ENCODE measurements around the gene FRAT2. TPM values are rescaled to one million over a fixed set of nuclear protein-coding genes. Genes with fewer than 3 reads are reported as not detected.

Gene FRAT2
- total RNA-seq, 1 experiment from 2014 or later, result 8.3 TPM

DNA sequence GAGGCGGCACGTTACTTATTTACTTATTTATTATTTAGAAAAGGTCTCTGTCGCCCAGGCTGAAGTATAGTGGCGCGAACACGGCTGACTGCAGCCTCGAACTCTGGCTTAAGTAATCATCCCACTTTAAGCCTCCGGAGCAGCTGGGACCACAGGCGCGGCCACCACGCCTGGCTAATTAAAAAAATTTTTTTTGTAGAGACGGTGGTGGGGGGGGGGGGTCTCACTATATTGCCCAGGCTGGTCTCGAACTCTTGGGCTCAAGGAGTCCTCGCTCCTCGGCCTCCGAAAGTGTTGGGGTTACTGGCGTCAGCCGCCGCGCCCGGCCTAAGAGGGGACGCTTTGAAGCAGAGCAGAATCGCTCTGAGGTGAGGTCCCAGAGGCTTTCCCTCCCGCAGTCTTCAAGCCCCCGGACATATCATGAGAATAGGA, 675 bp upstream of the FRAT2 start:
- peaks cover 19% of the 10 kb centered on the region for H3K79me2 ChIP-seq (ENCODE audit: low read length)
- H4K20me1 ChIP-seq (ENCODE audit: insufficient read depth, low read depth, low read length), result peaks cover 8% of the 10 kb centered on the region; the same call in 1 of the 2 replicates
- H3K9me3 ChIP-seq (ENCODE audit: low read length), result no peaks in the 10 kb centered on the region
- H3K36me3 ChIP-seq (ENCODE audit: insufficient read depth, low read length), result no peaks in the 10 kb centered on the region
- peak overlapping the region; percentile 80 for H3K9ac ChIP-seq (ENCODE audit: low read length)
- no peaks in the 10 kb centered on the region for H3K27me3 ChIP-seq (ENCODE audit: low read length)
- no peak overlapping the region for H2AFZ ChIP-seq (ENCODE audit: low read length)
- DNase-seq, result no peak
- no peaks in the 10 kb centered on the region for H3K9me2 ChIP-seq (replicated peaks; ENCODE audit: insufficient read depth, low read length)
- no peak overlapping the region for H3K27ac ChIP-seq (ENCODE audit: low read length)
- H3K4me3 ChIP-seq (ENCODE audit: low read length), result peak overlapping the region; percentile 69; the same call in 1 of the 2 replicates
- H3K4me1 ChIP-seq (ENCODE audit: low read length), result peaks cover 31% of the 10 kb centered on the region
- peak overlapping the region; percentile 78 for H3K4me2 ChIP-seq (ENCODE audit: low read depth, low read length, poor library complexity, severe bottlenecking)

DNA sequence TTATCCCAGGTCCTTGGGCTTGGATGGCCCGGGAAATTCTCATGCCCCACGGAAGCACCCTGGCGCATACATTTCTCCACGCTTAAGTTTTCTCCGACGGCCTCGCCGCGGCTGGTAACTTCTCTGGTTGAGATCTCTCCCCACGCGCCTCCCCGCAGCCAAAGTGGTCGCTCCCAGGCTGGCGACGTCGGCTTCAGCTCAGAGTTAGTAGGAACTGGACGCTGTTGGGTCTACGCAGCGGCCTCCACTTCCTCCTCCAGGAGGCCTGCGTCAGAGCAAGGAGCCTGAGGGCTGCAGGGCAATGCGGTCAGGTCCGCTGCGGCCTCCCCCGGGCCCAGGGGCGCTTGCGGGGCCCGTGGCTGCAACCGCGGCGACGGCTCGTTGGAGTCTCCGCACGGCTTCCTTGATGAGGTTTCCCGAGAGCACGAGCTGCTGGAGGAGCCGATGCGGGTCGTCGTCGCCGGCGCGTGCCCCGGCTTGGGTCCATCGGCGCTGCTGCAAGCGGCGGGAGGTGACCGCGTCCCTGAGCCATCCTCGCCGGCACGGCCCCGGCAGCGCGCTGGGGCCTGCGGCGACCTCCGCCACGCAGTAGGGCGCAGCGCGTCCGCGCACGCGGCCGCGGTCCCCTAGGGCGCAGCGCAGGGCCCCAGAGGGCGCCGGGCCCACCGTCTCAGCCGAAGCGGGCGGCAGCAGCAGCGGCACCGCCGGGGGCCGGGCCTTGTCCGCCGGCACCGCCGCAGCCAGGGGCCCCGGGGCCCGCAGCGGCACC, 744 bp downstream of the FRAT2 start:
- no peaks in the 10 kb centered on the region for H3K36me3 ChIP-seq (ENCODE audit: insufficient read depth, low read length)
- H3K27me3 ChIP-seq (ENCODE audit: low read length), result no peaks in the 10 kb centered on the region

DNA sequence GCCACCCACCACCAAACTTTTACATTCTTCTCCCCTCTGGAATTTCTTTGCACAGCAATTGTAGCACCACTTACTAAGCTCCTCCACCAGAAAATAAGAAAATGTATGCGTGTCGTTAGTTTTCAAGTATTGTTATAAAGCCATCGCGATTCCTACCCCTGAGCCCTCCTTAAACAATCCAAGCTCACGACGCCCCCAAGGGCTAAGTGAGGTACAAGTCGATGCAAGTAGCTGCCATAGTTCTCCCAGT, 1.3 kb downstream of the FRAT2 start:
- DNase-seq, result no peak
- peak overlapping the region; percentile 78 for H3K4me2 ChIP-seq (ENCODE audit: low read depth, low read length, poor library complexity, severe bottlenecking)
- peak overlapping the region; percentile 72 for H3K4me3 ChIP-seq (ENCODE audit: low read length)
- H3K27ac ChIP-seq (ENCODE audit: low read length), result no peak overlapping the region
- H4K20me1 ChIP-seq (ENCODE audit: insufficient read depth, low read depth, low read length), result peaks cover 8% of the 10 kb centered on the region; the same call in 1 of the 2 replicates
- no peaks in the 10 kb centered on the region for H3K27me3 ChIP-seq (ENCODE audit: low read length)
- H3K79me2 ChIP-seq (ENCODE audit: low read length), result peaks cover 19% of the 10 kb centered on the region
- H2AFZ ChIP-seq (ENCODE audit: low read length), result no peak overlapping the region
- H3K36me3 ChIP-seq (ENCODE audit: insufficient read depth, low read length), result no peaks in the 10 kb centered on the region
- H3K4me1 ChIP-seq (ENCODE audit: low read length), result peaks cover 31% of the 10 kb centered on the region
- H3K9me3 ChIP-seq (ENCODE audit: low read length), result no peaks in the 10 kb centered on the region
- no peaks in the 10 kb centered on the region for H3K9me2 ChIP-seq (replicated peaks; ENCODE audit: insufficient read depth, low read length)
- H3K9ac ChIP-seq (ENCODE audit: low read length), result peak overlapping the region; percentile 80

More for the DNA sequence above, 744 bp downstream of the FRAT2 start:
- peak overlapping the region; percentile 78 for H3K4me2 ChIP-seq (ENCODE audit: low read depth, low read length, poor library complexity, severe bottlenecking)
- H3K4me3 ChIP-seq (ENCODE audit: low read length), result peak overlapping the region; percentile 72
- H3K4me1 ChIP-seq (ENCODE audit: low read length), result peaks cover 31% of the 10 kb centered on the region
- no peak overlapping the region for H3K27ac ChIP-seq (ENCODE audit: low read length)
- DNase-seq, result peak; percentile 47
- H3K9ac ChIP-seq (ENCODE audit: low read length), result peak overlapping the region; percentile 80
- no peaks in the 10 kb centered on the region for H3K9me3 ChIP-seq (ENCODE audit: low read length)
- no peaks in the 10 kb centered on the region for H3K9me2 ChIP-seq (replicated peaks; ENCODE audit: insufficient read depth, low read length)
- H3K79me2 ChIP-seq (ENCODE audit: low read length), result peaks cover 19% of the 10 kb centered on the region
- no peak overlapping the region for H2AFZ ChIP-seq (ENCODE audit: low read length)
- peaks cover 8% of the 10 kb centered on the region; the same call in 1 of the 2 replicates for H4K20me1 ChIP-seq (ENCODE audit: insufficient read depth, low read depth, low read length)

DNA sequence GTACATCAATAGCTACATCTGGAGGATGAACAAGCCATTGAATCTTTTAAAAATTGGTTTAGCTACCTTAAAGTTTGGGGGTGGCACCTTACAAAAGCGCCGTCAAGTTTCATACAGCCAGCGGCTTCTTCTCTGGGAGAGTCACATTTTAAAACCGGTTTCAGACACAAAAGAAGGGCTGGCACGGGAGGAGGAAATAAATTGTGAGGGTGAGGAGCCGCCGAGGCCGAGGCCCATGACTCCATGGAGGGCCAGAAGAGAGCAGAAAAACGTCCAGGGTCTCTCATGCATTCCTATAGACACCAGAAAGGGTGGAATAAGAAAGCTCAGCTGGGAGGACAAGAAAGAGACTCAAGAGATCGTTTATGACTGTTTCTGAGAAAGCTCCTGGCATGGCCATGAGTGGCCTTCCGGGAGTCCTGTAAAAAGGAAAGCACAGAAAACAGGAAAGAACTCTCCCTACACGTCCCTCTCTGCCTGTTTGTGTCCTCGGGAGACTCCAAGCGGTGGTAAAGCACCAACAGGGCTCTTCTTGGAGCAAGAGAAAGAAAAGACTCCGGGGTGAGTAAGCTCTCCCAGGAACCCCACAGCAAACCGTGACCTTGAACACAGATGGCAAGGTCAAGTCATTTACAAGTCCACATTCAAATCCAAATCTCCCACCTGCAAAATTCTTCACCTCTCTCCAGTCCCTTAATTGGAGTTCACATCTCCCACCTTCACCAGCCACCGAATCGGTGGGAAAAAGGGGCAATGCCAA, 1.8 kb downstream of the FRAT2 start:
- Histone ChIP-seq H4K20me1 (ENCODE audit: insufficient read depth, low read depth, low read length) (peaks cover 8% of the 10 kb centered on the region; the same call in 1 of the 2 replicates), H3K9ac (ENCODE audit: low read length) (peak overlapping the region; percentile 80), H3K4me1 (ENCODE audit: low read length) (peaks cover 31% of the 10 kb centered on the region), H3K36me3 (ENCODE audit: insufficient read depth, low read length) (no peaks in the 10 kb centered on the region), H2AFZ (ENCODE audit: low read length) (no peak overlapping the region), H3K4me2 (ENCODE audit: low read depth, low read length, poor library complexity, severe bottlenecking) (peak overlapping the region; percentile 78), H3K9me3 (ENCODE audit: low read length) (no peaks in the 10 kb centered on the region), H3K79me2 (ENCODE audit: low read length) (peaks cover 19% of the 10 kb centered on the region), H3K9me2 (replicated peaks; ENCODE audit: insufficient read depth, low read length) (no peaks in the 10 kb centered on the region), H3K27ac (ENCODE audit: low read length) (no peak overlapping the region), H3K4me3 (ENCODE audit: low read length) (peak overlapping the region; percentile 72), H3K27me3 (ENCODE audit: low read length) (no peaks in the 10 kb centered on the region)
- no peak for DNase-seq

DNA sequence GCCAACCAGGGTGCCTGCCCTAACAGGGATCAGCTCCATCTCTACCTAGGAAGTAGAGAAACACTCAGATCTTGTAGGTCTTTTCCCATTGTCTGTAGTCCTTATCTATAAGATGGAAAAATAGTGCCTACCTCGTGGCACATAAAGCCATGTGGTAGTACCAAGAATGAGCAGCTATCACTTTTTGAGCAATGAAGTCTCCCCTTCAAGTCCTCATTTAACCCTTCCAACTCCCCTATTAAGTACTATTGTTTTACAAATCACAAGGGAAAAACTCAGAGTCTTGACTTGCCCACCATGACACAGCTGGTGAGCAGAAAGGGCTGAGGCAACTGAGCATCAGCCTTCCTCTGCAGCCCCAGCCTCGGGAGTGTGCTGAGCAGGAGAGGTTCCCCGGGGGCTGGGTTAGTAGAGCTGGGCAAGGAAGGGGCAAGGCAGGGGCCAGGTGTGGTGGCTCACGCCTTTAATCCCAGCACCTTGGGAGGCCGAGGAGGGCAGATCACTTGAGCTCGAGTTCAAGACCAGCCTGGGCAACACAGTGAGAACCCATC, 3.3 kb downstream of the FRAT2 start:
- H3K9me2 ChIP-seq (replicated peaks; ENCODE audit: insufficient read depth, low read length), result no peaks in the 10 kb centered on the region
- H4K20me1 ChIP-seq (ENCODE audit: insufficient read depth, low read depth, low read length), result peaks cover 8% of the 10 kb centered on the region; the same call in 1 of the 2 replicates
- H2AFZ ChIP-seq (ENCODE audit: low read length), result no peak overlapping the region
- peaks cover 19% of the 10 kb centered on the region for H3K79me2 ChIP-seq (ENCODE audit: low read length)
- no peaks in the 10 kb centered on the region for H3K9me3 ChIP-seq (ENCODE audit: low read length)
- no peak overlapping the region for H3K27ac ChIP-seq (ENCODE audit: low read length)
- no peak overlapping the region for H3K4me2 ChIP-seq (ENCODE audit: low read depth, low read length, poor library complexity, severe bottlenecking)
- no peaks in the 10 kb centered on the region for H3K36me3 ChIP-seq (ENCODE audit: insufficient read depth, low read length)
- no peak for DNase-seq
- peaks cover 23% of the 10 kb centered on the region for H3K4me1 ChIP-seq (ENCODE audit: low read length)
- no peaks in the 10 kb centered on the region for H3K27me3 ChIP-seq (ENCODE audit: low read length)
- H3K4me3 ChIP-seq (ENCODE audit: low read length), result no peak overlapping the region
- H3K9ac ChIP-seq (ENCODE audit: low read length), result no peak overlapping the region

DNA sequence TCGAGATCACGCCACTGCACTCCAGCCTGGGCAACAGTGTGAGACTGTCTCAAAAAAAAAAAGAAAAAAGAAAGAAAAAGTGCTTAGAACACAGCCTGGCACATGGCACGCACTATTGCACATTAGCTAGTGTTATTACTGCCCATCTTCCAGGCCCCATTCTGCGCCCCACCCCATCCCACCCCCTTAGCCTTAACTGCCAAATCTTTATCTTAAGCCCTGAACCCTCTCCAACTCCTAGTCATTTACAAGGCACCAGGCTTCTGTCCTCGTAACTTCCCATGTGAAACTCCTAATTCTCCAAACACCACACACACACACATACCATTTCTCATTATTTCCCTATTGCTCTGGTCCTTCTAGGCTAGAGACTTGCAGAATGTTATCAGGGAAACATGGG, 4.8 kb downstream of the FRAT2 start:
- Histone ChIP-seq H4K20me1 (ENCODE audit: insufficient read depth, low read depth, low read length) (peaks cover 8% of the 10 kb centered on the region; the same call in 1 of the 2 replicates), H2AFZ (ENCODE audit: low read length) (no peak overlapping the region), H3K9me2 (replicated peaks; ENCODE audit: insufficient read depth, low read length) (no peaks in the 10 kb centered on the region), H3K27me3 (ENCODE audit: low read length) (no peaks in the 10 kb centered on the region), H3K4me2 (ENCODE audit: low read depth, low read length, poor library complexity, severe bottlenecking) (no peak overlapping the region), H3K9me3 (ENCODE audit: low read length) (no peaks in the 10 kb centered on the region), H3K9ac (ENCODE audit: low read length) (no peak overlapping the region), H3K27ac (ENCODE audit: low read length) (no peak overlapping the region), H3K4me3 (ENCODE audit: low read length) (no peak overlapping the region), H3K36me3 (ENCODE audit: insufficient read depth, low read length) (no peaks in the 10 kb centered on the region), H3K79me2 (ENCODE audit: low read length) (peaks cover 19% of the 10 kb centered on the region), H3K4me1 (ENCODE audit: low read length) (peaks cover 15% of the 10 kb centered on the region)
- DNase-seq, result no peak

DNA sequence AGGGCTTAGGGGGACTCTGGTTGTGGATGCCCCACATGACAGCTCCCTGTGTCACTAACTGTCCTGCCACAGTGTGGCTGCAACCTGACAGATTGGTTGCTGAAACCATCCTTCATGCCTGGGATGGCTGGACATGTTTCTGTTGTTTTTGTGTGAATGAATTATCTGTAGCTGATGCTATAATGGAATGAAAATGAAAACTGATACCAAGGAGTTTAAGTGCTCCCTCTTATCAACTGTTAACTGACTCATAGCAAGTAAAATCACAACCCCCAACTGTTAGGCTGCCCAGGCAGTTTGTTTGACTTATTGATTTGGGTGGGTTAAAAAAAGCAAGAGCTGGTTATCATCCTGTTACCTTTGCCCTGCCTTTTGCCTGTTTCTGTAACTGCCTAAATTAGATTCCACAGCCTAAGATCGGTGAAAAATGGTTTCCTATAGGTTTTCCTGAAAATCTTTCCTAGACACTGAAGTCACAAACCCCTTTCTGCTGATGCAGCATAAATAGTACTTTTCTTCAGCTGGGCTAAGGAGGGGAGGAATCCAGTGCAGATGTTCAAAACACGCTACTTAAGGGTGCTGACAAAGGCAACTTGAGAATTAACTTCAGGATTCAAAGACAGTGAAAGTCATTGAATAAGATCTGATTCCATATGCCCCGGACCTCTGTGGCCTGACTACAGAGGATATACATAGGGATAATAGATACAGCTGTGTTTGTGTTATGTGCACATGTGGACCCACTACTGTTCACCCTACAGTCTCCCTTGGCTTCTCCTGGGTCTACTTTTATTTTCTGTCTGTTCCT, 5.7 kb downstream of the FRAT2 start:
- peaks cover 8% of the 10 kb centered on the region; the same call in 1 of the 2 replicates for H4K20me1 ChIP-seq (ENCODE audit: insufficient read depth, low read depth, low read length)
- H3K9me3 ChIP-seq (ENCODE audit: low read length), result no peaks in the 10 kb centered on the region
- no peak overlapping the region for H2AFZ ChIP-seq (ENCODE audit: low read length)
- DNase-seq, result no peak
- H3K4me1 ChIP-seq (ENCODE audit: low read length), result peaks cover 15% of the 10 kb centered on the region
- H3K79me2 ChIP-seq (ENCODE audit: low read length), result peaks cover 19% of the 10 kb centered on the region
- H3K27me3 ChIP-seq (ENCODE audit: low read length), result no peaks in the 10 kb centered on the region
- H3K9me2 ChIP-seq (replicated peaks; ENCODE audit: insufficient read depth, low read length), result no peaks in the 10 kb centered on the region
- H3K36me3 ChIP-seq (ENCODE audit: insufficient read depth, low read length), result no peaks in the 10 kb centered on the region
- no peak overlapping the region for H3K27ac ChIP-seq (ENCODE audit: low read length)
- H3K9ac ChIP-seq (ENCODE audit: low read length), result no peak overlapping the region
- no peak overlapping the region for H3K4me3 ChIP-seq (ENCODE audit: low read length)
- no peak overlapping the region for H3K4me2 ChIP-seq (ENCODE audit: low read depth, low read length, poor library complexity, severe bottlenecking)
